Esophagus muscularis mucosa (tissue), 4 donors: ENCODE data around the gene TSPAN15. TPM values are rescaled to one million over a fixed set of nuclear protein-coding genes. Genes with fewer than 3 reads are reported as not detected.
A peak's percentile ranks its signal among the peaks of the same experiment; 100 is the strongest.

ENCODE experiments used
- DNase-seq: peaks from one replicate; pipeline ENCODE4 v3.0.0-alpha.2; 2017; ENCODE audit errors: extremely low spot score
- H3K27ac ChIP-seq, 4 donors: fragments of 200-600 bp; sonication (generic); replicated peaks in 1 of 4; 1 replicate in 3 of 4; 2 replicates in 1 of 4; pipeline ENCODE4 v1.5.1; 2016 to 2019; ENCODE audit warnings: mild to moderate bottlenecking in 1 of 4
- H3K27me3 ChIP-seq, 4 donors: fragments of 200-600 bp; sonication (generic); one replicate each; pipeline versions ENCODE4 v1.5.1 to v1.6.0; 2016 to 2019
- H3K36me3 ChIP-seq, 4 donors: fragments of 200-600 bp; sonication (generic); one replicate each; pipeline ENCODE4 v1.5.1; 2016 to 2019
- H3K4me1 ChIP-seq, 4 donors: fragments of 200-600 bp; sonication (generic); one replicate each; pipeline ENCODE4 v1.5.1; 2016 to 2019
- H3K4me3 ChIP-seq, 4 donors: fragments of 200-600 bp; sonication (generic); 1 replicate in 2 of 4; 2 replicates in 2 of 4; pipeline ENCODE4 v1.5.1; 2016 to 2019; ENCODE audit warnings: mild to moderate bottlenecking in 4 of 4, moderate library complexity in 1 of 4
- H3K9me3 ChIP-seq, 4 donors: fragments of 200-600 bp; sonication (generic); 1 replicate in 3 of 4; 2 replicates in 1 of 4; pipeline ENCODE4 v1.5.1; 2016 to 2019
- CTCF ChIP-seq, 3 experiments: fragments of 200-600 bp in 2 of 3; fragments of 450-650 bp in 1 of 3; sonication (generic) in 2 of 3; IDR thresholded peaks; one replicate each; pipeline ENCODE4 v1.5.1; 2017 to 2019; ENCODE audit warnings: antibody characterized with exemption in 3 of 3, mild to moderate bottlenecking in 2 of 3, moderate library complexity in 1 of 3
- EP300 ChIP-seq: sonication (generic); formaldehyde crosslinking; IDR thresholded peaks from one replicate; pipeline ENCODE4 v1.6.1; 2017; ENCODE audit warnings: antibody characterized with exemption
- POLR2A ChIP-seq: fragments of 450-650 bp; IDR thresholded peaks from one replicate; pipeline ENCODE4 v1.6.1; 2017; ENCODE audit warnings: antibody characterized with exemption, moderate library complexity, mild to moderate bottlenecking, low read depth
- POLR2AphosphoS5 ChIP-seq, 2 donors: sonication (generic); formaldehyde crosslinking; IDR thresholded peaks; one replicate each; pipeline ENCODE4 v1.6.1; 2017; ENCODE audit warnings: antibody characterized with exemption in 2 of 2
- WGBS: methylation state at CpG from one replicate; pipeline ENCODE4 v1.1.5; 2018; 5-methylcytosine and 5-hydroxymethylcytosine counted together
- intact Hi-C: fragments of 100-400 bp; cut with DNase I; formaldehyde crosslinking; loops from one replicate; pipeline ENCODE4 v1.15.1; 2023
- total RNA-seq, 4 donors: library from RNA; depleted of rRNA; stranded (reverse); fragments of >200 nt; gene quantifications; one replicate each; pipeline versions ENCODE4 v1.1.0 to v1.2.1, GENCODE V29; 2016

The TSPAN15 gene
- total RNA-seq, 4 donors from 2014 or later, result 40.3 to 59.4 (median 53.5) TPM

DNA sequence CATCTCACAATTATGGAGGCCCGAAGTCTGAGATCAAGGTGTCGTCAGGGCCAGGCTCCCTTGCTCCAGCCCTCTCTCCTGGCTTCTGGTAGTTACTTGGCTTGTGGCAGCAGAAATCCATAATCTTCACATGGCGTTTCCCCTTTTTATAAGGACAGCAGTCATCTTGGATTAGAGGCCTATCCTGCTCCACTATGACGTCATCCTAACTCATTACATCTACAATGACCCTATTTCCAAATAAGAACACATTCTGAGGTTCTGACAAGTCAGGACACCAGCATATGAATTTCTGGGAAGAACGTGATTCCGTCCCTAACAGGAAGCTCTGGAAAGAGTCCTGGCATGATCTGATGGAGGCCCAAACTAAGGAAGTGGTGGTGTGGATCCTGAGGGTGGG, 86.2 kb downstream of the TSPAN15 start:
- H3K27me3 ChIP-seq, result no peaks in the 10 kb centered on the region
- no peak overlapping the region for H3K4me3 ChIP-seq
- WGBS, result 88% methylated on average over 6 of the region's 6 CpGs
- no peaks in the 10 kb centered on the region for H3K9me3 ChIP-seq
- H3K27ac ChIP-seq, result no peak overlapping the region
- H3K4me1 ChIP-seq, result no peaks in the 10 kb centered on the region
- H3K36me3 ChIP-seq, result no peaks in the 10 kb centered on the region
- DNase-seq, result peak; percentile 62
- intact Hi-C loops, result no loop called here
- TF ChIP-seq POLR2AphosphoS5 (IDR thresholded peaks at IDR 0.05), result no peak

- no peak for DNase-seq
Observed at GRCh38 chr10:69538461-69538860, 87.2 kb downstream of the TSPAN15 start.

GRCh38 chr10:69541463-69541862, 90.2 kb downstream of the TSPAN15 start:
- DNase-seq, result peak; percentile 17

More at GRCh38 chr10:69538461-69538860, 87.2 kb downstream of the TSPAN15 start:
- H3K9me3 ChIP-seq, result no peaks in the 10 kb centered on the region
- no peak overlapping the region for H3K4me3 ChIP-seq
- TF ChIP-seq CTCF (IDR thresholded peaks at IDR 0.05), result no peak
- no peak for TF ChIP-seq EP300
- TF ChIP-seq POLR2AphosphoS5 (IDR thresholded peaks at IDR 0.05), result no peak
- TF ChIP-seq POLR2A, result no peak
- H3K27ac ChIP-seq, result no peak overlapping the region
- no peaks in the 10 kb centered on the region for H3K4me1 ChIP-seq
- intact Hi-C loops, result no loop called here
- no peaks in the 10 kb centered on the region for H3K36me3 ChIP-seq
- WGBS, result 76% methylated on average over 3 of the region's 3 CpGs
- no peaks in the 10 kb centered on the region for H3K27me3 ChIP-seq

DNA sequence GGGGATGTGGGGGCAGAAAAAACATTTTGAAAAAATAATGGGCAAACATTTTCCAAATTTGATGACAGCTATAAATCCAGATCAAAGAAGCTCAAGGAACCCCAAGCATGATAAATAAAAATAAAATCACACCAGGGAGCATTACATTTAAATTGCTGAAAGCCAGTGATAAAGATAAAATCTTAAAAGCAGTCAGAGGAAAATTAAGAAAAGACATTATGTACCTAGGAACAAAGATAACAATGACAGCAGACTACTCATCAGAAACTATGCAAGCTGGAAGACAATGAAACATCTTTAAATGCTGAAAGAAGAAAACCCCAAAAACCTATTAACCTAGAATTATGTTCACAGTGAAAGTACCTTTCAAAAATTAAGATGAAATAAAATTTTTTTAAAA, 98.7 kb downstream of the TSPAN15 start:
- TF ChIP-seq CTCF (IDR thresholded peaks at IDR 0.05) (no peak), EP300 (no peak), POLR2AphosphoS5 (IDR thresholded peaks at IDR 0.05) (no peak), POLR2A (no peak)
- intact Hi-C loops, result no loop called here

More at GRCh38 chr10:69541463-69541862, 90.2 kb downstream of the TSPAN15 start:
- Histone ChIP-seq H3K36me3 (no peaks in the 10 kb centered on the region), H3K4me1 (no peaks in the 10 kb centered on the region), H3K4me3 (no peak overlapping the region), H3K9me3 (no peaks in the 10 kb centered on the region), H3K27ac (no peak overlapping the region), H3K27me3 (no peaks in the 10 kb centered on the region)
- TF ChIP-seq POLR2AphosphoS5 (IDR thresholded peaks at IDR 0.05), result no peak
- TF ChIP-seq EP300, result no peak
- TF ChIP-seq POLR2A, result no peak
- no peak for TF ChIP-seq CTCF (IDR thresholded peaks at IDR 0.05)
- intact Hi-C loops, result no loop called here
- 66% methylated on average over 2 of the region's 2 CpGs for WGBS

GRCh38 chr10:69552268-69552667, 101.0 kb downstream of the TSPAN15 start:
- H3K27me3 ChIP-seq, result peaks cover 0 to 40% (median 0%) of the 10 kb centered on the region in 4 donors
- no peak for DNase-seq
- no peak for TF ChIP-seq EP300
- H3K9me3 ChIP-seq, result peaks cover 0 to 38% (median 27%) of the 10 kb centered on the region in 4 donors
- no peak overlapping the region for H3K4me3 ChIP-seq
- WGBS, result 0% methylated on average over 1 of the region's 1 CpG
- no peaks in the 10 kb centered on the region for H3K4me1 ChIP-seq
- intact Hi-C loops, result no loop called here
- H3K27ac ChIP-seq, result no peak overlapping the region
- no peaks in the 10 kb centered on the region for H3K36me3 ChIP-seq

More for the DNA sequence above, 98.7 kb downstream of the TSPAN15 start:
- Histone ChIP-seq H3K36me3 (no peaks in the 10 kb centered on the region), H3K27me3 (peaks cover 0 to 22% (median 0%) of the 10 kb centered on the region in 4 donors), H3K9me3 (peaks cover 0 to 38% (median 27%) of the 10 kb centered on the region in 4 donors), H3K4me1 (no peaks in the 10 kb centered on the region), H3K4me3 (no peak overlapping the region), H3K27ac (no peak overlapping the region)
- no peak for DNase-seq

- TF ChIP-seq CTCF (IDR thresholded peaks at IDR 0.05), result no peak
- 75% methylated on average over 4 of the region's 4 CpGs for WGBS
- H3K27me3 ChIP-seq, result peaks cover 0 to 44% (median 0%) of the 10 kb centered on the region in 4 donors
- intact Hi-C loops, result no loop called here
- H3K4me3 ChIP-seq, result no peak overlapping the region
- no peaks in the 10 kb centered on the region for H3K36me3 ChIP-seq
- H3K4me1 ChIP-seq, result no peaks in the 10 kb centered on the region
- peaks cover 0 to 37% (median 27%) of the 10 kb centered on the region in 4 donors for H3K9me3 ChIP-seq
- DNase-seq, result no peak
- no peak overlapping the region for H3K27ac ChIP-seq
Observed at GRCh38 chr10:69553328-69553727, 102.1 kb downstream of the TSPAN15 start.
